Parathyroid adenoma (tissue), 2 donors: ENCODE measurements around the gene CMBL.
A peak's percentile ranks its signal among the peaks of the same experiment; 100 is the strongest.

Source experiments
- H2AFZ ChIP-seq: fragments of 300-600 bp; sonication (generic); one replicate; pipeline ENCODE4 v1.7.0; 2017; ENCODE audit warnings: antibody characterized with exemption, mild to moderate bottlenecking
- H3K27ac ChIP-seq: fragments of 300-600 bp; sonication (generic); one replicate; pipeline ENCODE4 v1.7.0; 2017
- H3K27me3 ChIP-seq: fragments of 300-600 bp; sonication (generic); one replicate; pipeline ENCODE4 v1.7.0; 2017; ENCODE audit warnings: low read length; ENCODE audit not compliant: control insufficient read depth, insufficient read depth
- H3K36me3 ChIP-seq: fragments of 300-600 bp; sonication (generic); one replicate; pipeline ENCODE4 v1.7.0; 2017; ENCODE audit warnings: low read length; ENCODE audit not compliant: control insufficient read depth, insufficient read depth
- H3K4me1 ChIP-seq: fragments of 300-600 bp; sonication (generic); one replicate; pipeline ENCODE4 v1.7.0; 2017; ENCODE audit warnings: control low read depth
- H3K4me2 ChIP-seq: fragments of 300-600 bp; sonication (generic); one replicate; pipeline ENCODE4 v1.7.0; 2017; ENCODE audit warnings: low read length
- H3K4me3 ChIP-seq: fragments of 300-600 bp; sonication (generic); one replicate; pipeline ENCODE4 v1.7.0; 2017; ENCODE audit warnings: low read depth, low read length
- H3K79me2 ChIP-seq: fragments of 300-600 bp; sonication (generic); one replicate; pipeline ENCODE4 v1.7.0; 2017; ENCODE audit warnings: control low read depth
- H3K9ac ChIP-seq: fragments of 300-600 bp; sonication (generic); one replicate; pipeline ENCODE4 v1.7.0; 2017; ENCODE audit warnings: mild to moderate bottlenecking
- H3K9me3 ChIP-seq: fragments of 300-600 bp; sonication (generic); one replicate; pipeline ENCODE4 v1.7.0; 2017; ENCODE audit warnings: low read length; ENCODE audit not compliant: control insufficient read depth
- CTCF ChIP-seq: fragments of 300-600 bp; sonication (generic); IDR thresholded peaks from one replicate; pipeline ENCODE4 v1.7.0; 2017; ENCODE audit warnings: antibody characterized with exemption, mild to moderate bottlenecking
- donor health status: primary hyperparathyroidism.

The CMBL gene

DNA sequence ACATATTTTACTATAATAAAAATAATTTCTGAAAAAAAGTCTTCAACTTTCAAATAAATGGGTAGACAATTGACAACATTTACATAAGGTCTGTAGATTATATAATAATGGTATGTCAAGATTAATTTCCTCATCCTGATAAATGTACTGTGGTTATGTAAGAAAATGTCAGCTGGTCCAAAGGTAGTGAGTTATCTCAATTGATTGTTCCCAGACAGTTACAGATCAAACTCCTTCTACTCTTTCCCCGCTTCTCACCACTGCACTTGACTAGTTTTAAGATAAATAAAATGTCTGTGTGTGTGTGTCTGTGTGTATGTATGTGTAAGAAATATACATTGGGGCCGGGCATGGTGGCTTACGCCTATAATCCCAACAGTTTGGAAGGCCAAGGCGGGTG lies 29.4 kb upstream of the CMBL start:
- TF ChIP-seq CTCF, result no peak
- H3K79me2 ChIP-seq, result no peaks in the 10 kb centered on the region

GRCh38 chr5:10335711-10336470 lies 28.2 kb upstream of the CMBL start:
- Histone ChIP-seq H3K4me1 (peaks cover 8% of the 10 kb centered on the region), H3K4me3 (no peak overlapping the region), H3K4me2 (no peak overlapping the region), H3K79me2 (no peaks in the 10 kb centered on the region), H2AFZ (no peak overlapping the region), H3K27me3 (no peaks in the 10 kb centered on the region), H3K27ac (no peak overlapping the region), H3K9ac (no peak overlapping the region), H3K36me3 (no peaks in the 10 kb centered on the region), H3K9me3 (no peaks in the 10 kb centered on the region)
- TF ChIP-seq CTCF, result no peak

More for the DNA sequence above, 29.4 kb upstream of the CMBL start:
- H3K27ac ChIP-seq, result no peak overlapping the region
- H2AFZ ChIP-seq, result no peak overlapping the region
- peaks cover 1% of the 10 kb centered on the region for H3K4me1 ChIP-seq
- no peak overlapping the region for H3K9ac ChIP-seq
- H3K4me2 ChIP-seq, result no peak overlapping the region
- no peaks in the 10 kb centered on the region for H3K9me3 ChIP-seq
- H3K27me3 ChIP-seq, result no peaks in the 10 kb centered on the region
- no peak overlapping the region for H3K4me3 ChIP-seq
- H3K36me3 ChIP-seq, result no peaks in the 10 kb centered on the region

DNA sequence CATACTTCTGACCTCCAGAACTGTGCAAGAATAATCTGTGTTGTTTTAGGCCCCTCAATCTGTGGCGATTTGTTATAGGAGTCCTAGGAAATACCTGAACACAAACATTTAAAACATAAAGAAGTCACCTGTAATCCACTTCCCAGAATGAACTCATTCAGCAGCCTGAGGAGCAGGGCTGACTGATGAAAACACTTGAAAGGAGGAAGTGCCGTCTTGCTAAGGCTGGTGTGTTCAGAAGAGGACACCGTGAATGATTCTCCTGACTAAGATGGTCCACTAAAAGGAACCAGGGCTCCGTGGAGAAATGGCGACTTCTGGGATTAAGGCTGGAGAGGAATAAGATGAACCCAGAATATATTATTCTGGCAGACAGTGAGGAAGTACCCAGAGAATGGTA lies 27.1 kb upstream of the CMBL start:
- H3K27me3 ChIP-seq, result no peaks in the 10 kb centered on the region
- TF ChIP-seq CTCF, result no peak
- no peak overlapping the region for H3K4me3 ChIP-seq
- H3K36me3 ChIP-seq, result no peaks in the 10 kb centered on the region
- H2AFZ ChIP-seq, result no peak overlapping the region
- H3K9me3 ChIP-seq, result no peaks in the 10 kb centered on the region
- peaks cover 12% of the 10 kb centered on the region for H3K4me1 ChIP-seq
- no peaks in the 10 kb centered on the region for H3K79me2 ChIP-seq
- H3K27ac ChIP-seq, result no peak overlapping the region
- H3K9ac ChIP-seq, result no peak overlapping the region
- no peak overlapping the region for H3K4me2 ChIP-seq

DNA sequence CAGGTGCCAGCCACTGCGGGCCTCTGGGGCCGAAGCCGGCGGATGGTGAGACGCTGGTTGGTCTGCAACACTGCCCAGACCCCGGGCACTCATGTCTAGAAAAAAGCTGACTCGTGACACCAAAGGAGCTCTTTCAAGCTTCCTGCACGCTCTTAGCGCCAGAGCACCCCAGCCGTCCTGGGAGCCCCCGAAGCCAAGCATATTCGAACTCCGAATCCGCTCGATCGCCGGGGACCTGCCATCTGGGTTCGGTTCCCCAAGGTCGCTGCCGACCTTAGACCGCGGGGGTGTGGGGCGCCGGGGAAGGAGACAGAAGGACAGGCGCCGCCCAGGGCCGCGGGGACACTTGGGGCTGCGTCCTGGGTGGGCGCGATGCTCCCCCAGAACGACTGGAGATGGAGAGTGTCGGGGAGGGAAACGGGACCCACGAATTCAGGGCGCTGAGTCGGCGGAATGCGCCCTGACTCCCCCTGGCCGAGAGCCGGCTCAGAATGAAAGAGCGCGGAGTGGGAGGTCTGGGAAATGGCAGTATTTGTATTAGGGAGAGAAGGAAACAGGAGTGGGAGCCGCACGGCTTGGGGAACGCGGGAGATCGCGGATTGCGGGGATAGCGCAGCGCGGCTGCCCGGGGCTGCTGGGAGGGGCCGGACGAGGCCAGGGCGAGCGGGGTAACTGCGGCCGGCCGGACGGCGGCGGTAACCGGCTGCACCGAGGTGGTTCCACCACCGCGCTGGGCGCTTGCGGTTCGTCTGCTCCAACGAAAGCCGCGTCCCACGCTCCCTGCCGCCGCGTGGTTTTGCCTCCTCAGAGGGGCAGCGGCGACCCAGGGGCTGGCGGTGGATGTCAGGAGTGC lies 25.7 kb upstream of the CMBL start:
- H3K4me2 ChIP-seq, result peak overlapping the region; percentile 71
- TF ChIP-seq CTCF, result no peak
- peak overlapping the region; percentile 21 for H3K9ac ChIP-seq
- peak overlapping the region; percentile 55 for H3K4me3 ChIP-seq
- peak overlapping the region; percentile 100 for H2AFZ ChIP-seq
- H3K27ac ChIP-seq, result no peak overlapping the region
- H3K79me2 ChIP-seq, result no peaks in the 10 kb centered on the region
- H3K9me3 ChIP-seq, result no peaks in the 10 kb centered on the region
- peaks cover 12% of the 10 kb centered on the region for H3K4me1 ChIP-seq
- H3K36me3 ChIP-seq, result no peaks in the 10 kb centered on the region
- no peaks in the 10 kb centered on the region for H3K27me3 ChIP-seq
